Aorta (tissue), 5 donors: Measurements from ENCODE around the gene FGA. TPM values are rescaled to one million over a fixed set of nuclear protein-coding genes. Genes with fewer than 3 reads are reported as not detected.

Source experiments
- ATAC-seq: fragments of 200-7000 bp; cut with Tn5 transposase; one replicate; pipeline ENCODE4 v1.9.1; 2022; ENCODE audit warnings: moderate library complexity; ENCODE audit not compliant: low FRiP score
- DNase-seq, 2 donors: peaks; one replicate each; pipeline ENCODE4 v3.0.0-alpha.2; 2020
- H3K27ac ChIP-seq, 2 donors: one replicate each; pipeline ENCODE4 v1.5.1; 2013; ENCODE audit warnings: low read length in 2 of 2, mild to moderate bottlenecking in 2 of 2, moderate library complexity in 2 of 2, control low read depth in 1 of 2, inconsistent platforms in 1 of 2, low read depth in 1 of 2
- H3K27me3 ChIP-seq, 2 donors: one replicate each; pipeline ENCODE4 v1.6.1; 2013; ENCODE audit warnings: control low read depth in 1 of 2, low read length in 1 of 2, mild to moderate bottlenecking in 1 of 2, moderate library complexity in 1 of 2; ENCODE audit not compliant: insufficient read depth in 2 of 2, control insufficient read depth in 1 of 2
- H3K36me3 ChIP-seq, 2 donors: one replicate each; pipeline ENCODE4 v1.6.1; 2013; ENCODE audit warnings: control low read depth in 1 of 2, low read length in 1 of 2, mild to moderate bottlenecking in 1 of 2; ENCODE audit not compliant: insufficient read depth in 2 of 2, control insufficient read depth in 1 of 2
- H3K4me1 ChIP-seq, 2 donors: one replicate each; pipeline ENCODE4 v1.6.1; 2013; ENCODE audit warnings: low read length in 2 of 2, control low read depth in 1 of 2, mild to moderate bottlenecking in 1 of 2, moderate library complexity in 1 of 2; ENCODE audit not compliant: insufficient read depth in 2 of 2, control insufficient read depth in 1 of 2
- H3K4me3 ChIP-seq, 2 donors: one replicate each; pipeline ENCODE4 v1.5.1; 2013; ENCODE audit warnings: low read length in 2 of 2, control low read depth in 1 of 2, mild to moderate bottlenecking in 1 of 2
- H3K9me3 ChIP-seq: one replicate; pipeline ENCODE4 v1.6.1; 2013; ENCODE audit warnings: mild to moderate bottlenecking, low read length; ENCODE audit not compliant: control insufficient read depth
- WGBS, 2 donors: extraction: QIAGEN DNeasy Blood & Tissue Kit; methylation state at CpG; one replicate each; pipeline ENCODE4 v1.1.7; 2013; 5-methylcytosine and 5-hydroxymethylcytosine counted together
- intact Hi-C, 2 donors: fragments of 100-400 bp; cut with DNase I; formaldehyde crosslinking; loops; one replicate each; pipeline versions ENCODE4 v1.14.2 to v1.15.0; 2022
- long read RNA-seq, 2 donors: library from polyadenylated mRNA; unstranded; transcript quantifications; one replicate each; pipeline ENCODE4 v2.0.0, GENCODE V29; 2020 to 2021
- polyA plus RNA-seq, 2 donors: library from polyadenylated mRNA; stranded (reverse); fragments of 200-250 nt; gene quantifications; one replicate each; pipeline ENCODE4 v1.2.3, GENCODE V29; 2013
- total RNA-seq, 2 donors: library from RNA; stranded (reverse); fragmentation: NEBNext Ultra II Directional; extraction: Animal tissue kit (Norgen Biotek cat#: 25700); gene quantifications; one replicate each; pipeline ENCODE4 v1.2.1, GENCODE V29; 2021
- donor health status: healthy with polysubstance abuse.
- donor health status: Bipolar disorder and iron deficiency.
- donor health status: DM: no; HTN: no; CAD: no.
- donor health status: DM: no; HTN: no; CAD: no.
- donor health status: DM: yes; HTN: yes; CAD: no.

Gene FGA
- total RNA-seq (not detected), polyA plus RNA-seq (1 to 10 TPM in 1 of 2 donors, not detected in 1; 1.8 TPM)
- long read RNA-seq, donor 1: 0 reads
- long read RNA-seq, donor 2: 0 reads

DNA sequence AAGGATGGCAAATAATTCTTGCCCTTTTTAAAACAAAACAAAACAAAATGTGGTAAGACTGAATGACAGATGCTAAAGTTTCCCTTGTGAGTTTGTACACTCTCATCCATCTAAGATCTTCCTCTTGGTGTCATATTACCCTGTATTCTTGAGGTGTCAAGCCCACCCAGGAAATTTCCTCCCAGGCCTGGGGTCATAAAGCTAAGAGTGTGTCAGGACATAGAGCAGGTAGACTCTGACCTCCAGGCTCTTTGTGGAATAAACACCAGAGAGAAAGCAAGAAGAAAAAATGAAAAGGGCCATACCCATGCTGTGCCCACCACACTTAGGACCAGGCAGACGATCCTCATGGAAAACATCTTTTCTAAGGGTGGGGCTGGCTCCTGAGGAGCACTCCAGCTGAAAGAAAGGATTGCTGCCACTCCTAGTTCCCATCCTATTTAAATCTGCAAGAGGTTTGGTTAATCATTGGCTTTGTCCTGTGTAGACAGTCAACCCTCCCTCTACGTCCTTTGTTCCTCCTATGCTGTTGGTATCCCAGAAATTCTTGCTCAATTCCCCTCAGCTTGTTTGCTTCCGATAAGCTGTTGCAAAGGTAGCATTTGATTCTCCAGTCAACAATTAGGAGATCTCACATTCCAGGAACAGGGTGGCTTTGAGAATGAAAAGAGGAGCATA is at the start of gene FGA:
Gene FGA, minus strand, starts transcription at position 414 of the 678 bp plus-strand sequence. Its CDS starts 55 bp downstream, at position 359.
- 60 to 82% methylated on average over 3 of the region's 3 CpGs for WGBS, 2 donors
- no peak for ATAC-seq
- no peaks in the 10 kb centered on the region for H3K36me3 ChIP-seq

DNA sequence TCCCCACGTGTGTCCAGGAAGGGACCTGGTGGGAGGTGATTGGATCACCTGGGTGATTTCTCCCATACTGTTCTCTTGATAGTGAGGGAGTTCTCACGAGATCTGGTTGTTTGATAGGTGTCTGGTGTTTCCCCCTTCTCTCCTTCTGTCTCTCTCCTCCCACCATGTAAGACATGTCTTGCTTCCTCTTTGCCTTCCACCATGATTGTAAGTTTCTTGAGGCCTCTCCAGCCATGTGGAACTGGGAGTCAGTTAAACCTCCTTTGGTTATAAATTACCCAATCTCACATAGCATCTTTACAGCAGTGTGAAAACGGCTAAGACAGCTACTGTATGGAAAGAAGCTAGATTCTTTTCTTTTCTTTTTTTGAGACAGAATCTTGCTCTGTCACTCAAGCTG is 43.5 kb upstream of the FGA start:
- Histone ChIP-seq H3K36me3 (no peaks in the 10 kb centered on the region), H3K27ac (no peak overlapping the region), H3K9me3 (no peaks in the 10 kb centered on the region), H3K4me3 (no peak overlapping the region), H3K27me3 (no peaks in the 10 kb centered on the region), H3K4me1 (no peaks in the 10 kb centered on the region)
- ATAC-seq (no peak), DNase-seq (no peak)
- intact Hi-C loops: no loop called here
- WGBS, 2 donors: 61 to 70% methylated on average over 3 of the region's 3 CpGs

More for the DNA sequence above, at the start of gene FGA:
- H3K9me3 ChIP-seq: no peaks in the 10 kb centered on the region
- intact Hi-C loops: no loop called here
- H3K27ac ChIP-seq: no peak within 1 kb of the TSS
- H3K27me3 ChIP-seq: no peaks in the 10 kb centered on the region
- H3K4me3 ChIP-seq: no peak within 1 kb of the TSS
- no peak for DNase-seq
- H3K4me1 ChIP-seq: no peaks in the 10 kb centered on the region

DNA sequence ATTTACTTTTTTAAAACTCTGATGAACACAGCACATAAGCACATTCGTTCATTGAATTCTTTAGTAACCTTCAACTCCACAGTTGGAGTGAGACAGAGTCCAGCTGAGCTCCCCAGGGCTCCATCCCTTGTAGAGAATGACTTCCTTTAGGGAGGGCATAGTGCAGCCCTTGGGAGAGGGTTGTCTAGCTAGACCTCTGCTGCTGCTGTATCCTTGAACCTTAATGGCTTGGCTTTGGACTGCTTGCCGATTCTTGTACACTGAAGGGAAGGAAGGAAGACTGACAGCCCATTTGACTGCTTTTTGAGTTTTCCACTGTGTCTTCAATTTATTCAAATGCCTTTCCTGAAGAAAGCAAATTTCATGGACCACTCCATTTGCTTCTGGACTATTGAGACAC is 41.3 kb upstream of the FGA start:
- Histone ChIP-seq H3K27me3 (no peaks in the 10 kb centered on the region), H3K9me3 (no peaks in the 10 kb centered on the region), H3K4me3 (no peak overlapping the region), H3K27ac (no peak overlapping the region), H3K36me3 (no peaks in the 10 kb centered on the region), H3K4me1 (no peaks in the 10 kb centered on the region)
- intact Hi-C loops: no loop called here
- 50 to 51% methylated on average over 2 of the region's 2 CpGs for WGBS, 2 donors
- no peak for ATAC-seq
- no peak for DNase-seq

DNA sequence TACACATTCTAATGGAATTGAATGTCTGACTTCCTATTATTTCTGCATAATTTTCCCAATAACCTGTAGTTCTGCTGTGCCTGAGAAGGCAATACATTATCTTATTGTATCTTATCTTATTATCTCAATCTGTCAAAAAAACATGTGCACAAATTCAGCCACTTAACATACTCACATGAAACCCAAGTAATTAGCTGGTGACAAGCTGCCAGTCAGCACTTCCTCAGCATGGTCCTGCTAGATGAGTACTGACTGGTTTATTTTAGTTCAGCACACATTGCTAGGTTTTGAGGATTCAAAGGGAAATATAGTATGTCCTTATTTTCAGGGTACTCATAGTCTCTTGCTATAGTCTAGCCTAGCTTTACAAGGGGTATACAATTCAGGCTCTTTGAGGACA is 39.8 kb upstream of the FGA start:
- intact Hi-C loops: no loop called here
- no peak overlapping the region for H3K27ac ChIP-seq
- ATAC-seq: no peak

DNA sequence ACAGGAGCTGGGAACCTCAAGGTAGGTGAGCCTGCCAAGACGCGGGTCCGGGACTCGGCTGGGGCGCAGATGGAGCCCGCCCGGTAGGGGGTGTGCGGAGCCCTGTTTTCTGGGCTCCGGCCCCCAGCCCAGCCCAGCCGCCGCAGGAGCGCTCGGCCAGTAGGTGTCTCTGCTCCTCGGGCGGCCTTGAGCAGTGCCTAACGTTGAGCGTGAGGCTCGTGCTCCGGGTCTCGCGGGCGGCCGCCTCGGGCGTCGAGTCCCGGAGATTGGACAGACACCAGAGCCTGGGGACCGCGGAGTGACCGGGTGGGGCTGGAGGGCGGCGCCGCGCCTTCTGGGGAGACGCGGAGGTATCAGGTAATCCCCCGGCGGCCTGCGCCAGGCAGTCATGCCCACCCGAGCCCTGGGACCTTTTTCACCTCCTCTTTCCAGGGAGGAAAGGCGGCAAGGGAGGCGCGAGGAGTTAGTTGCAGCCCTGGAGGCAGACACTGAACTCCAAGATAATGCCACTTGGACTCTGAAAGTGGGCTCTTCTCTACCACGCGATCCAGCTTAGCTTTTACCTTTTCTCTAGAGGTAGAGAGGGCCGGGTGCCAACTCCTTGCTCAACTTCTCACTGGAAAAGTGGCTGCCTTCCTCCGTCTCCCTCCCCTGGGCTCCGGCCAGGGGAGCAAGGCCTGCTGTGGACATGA is 36.4 kb upstream of the FGA start:
- WGBS, 2 donors: 5% methylated on average over 38 to 48 of the region's 48 CpGs
- peak; percentile 82 for ATAC-seq
- Histone ChIP-seq H3K4me3 (peak overlapping the region in 1 of 2 donors; percentile 28), H3K4me1 (no peaks in the 10 kb centered on the region), H3K27ac (no peak overlapping the region), H3K27me3 (no peaks in the 10 kb centered on the region), H3K36me3 (no peaks in the 10 kb centered on the region), H3K9me3 (no peaks in the 10 kb centered on the region)
- intact Hi-C loops: no loop called here
- DNase-seq: peak; percentile 60 to 89

More for the DNA sequence above, 39.8 kb upstream of the FGA start:
- no peaks in the 10 kb centered on the region for H3K4me1 ChIP-seq
- H3K4me3 ChIP-seq: no peak overlapping the region
- no peaks in the 10 kb centered on the region for H3K36me3 ChIP-seq
- H3K27me3 ChIP-seq: no peaks in the 10 kb centered on the region
- DNase-seq: no peak
- H3K9me3 ChIP-seq: no peaks in the 10 kb centered on the region

DNA sequence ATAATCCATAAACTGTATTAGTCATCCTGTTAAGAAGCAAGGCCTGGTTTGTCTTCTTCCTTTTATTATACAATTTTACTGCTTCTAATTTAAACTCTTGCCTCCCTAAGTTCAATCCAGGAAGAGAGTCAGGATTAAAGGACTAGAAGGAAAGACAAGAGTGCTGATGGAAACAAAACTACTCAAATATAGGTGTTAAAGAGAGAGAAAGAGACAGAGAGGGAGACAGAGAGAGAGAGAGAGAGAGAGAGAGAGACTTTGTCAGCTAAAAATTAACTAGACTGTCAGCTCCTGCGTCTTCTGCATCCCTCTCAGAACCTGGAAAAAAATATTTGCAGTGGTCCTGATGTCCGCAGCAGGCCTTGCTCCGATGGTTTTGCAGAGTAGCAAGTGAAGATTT is 35.4 kb upstream of the FGA start:
- no peaks in the 10 kb centered on the region for H3K9me3 ChIP-seq
- H3K4me1 ChIP-seq: no peaks in the 10 kb centered on the region
- 95% methylated on average over 3 of the region's 3 CpGs for WGBS, 2 donors
- no peak overlapping the region for H3K4me3 ChIP-seq
- DNase-seq (no peak), ATAC-seq (no peak)
- H3K27ac ChIP-seq: no peak overlapping the region
- intact Hi-C loops: no loop called here
- H3K36me3 ChIP-seq: no peaks in the 10 kb centered on the region
- H3K27me3 ChIP-seq: no peaks in the 10 kb centered on the region

DNA sequence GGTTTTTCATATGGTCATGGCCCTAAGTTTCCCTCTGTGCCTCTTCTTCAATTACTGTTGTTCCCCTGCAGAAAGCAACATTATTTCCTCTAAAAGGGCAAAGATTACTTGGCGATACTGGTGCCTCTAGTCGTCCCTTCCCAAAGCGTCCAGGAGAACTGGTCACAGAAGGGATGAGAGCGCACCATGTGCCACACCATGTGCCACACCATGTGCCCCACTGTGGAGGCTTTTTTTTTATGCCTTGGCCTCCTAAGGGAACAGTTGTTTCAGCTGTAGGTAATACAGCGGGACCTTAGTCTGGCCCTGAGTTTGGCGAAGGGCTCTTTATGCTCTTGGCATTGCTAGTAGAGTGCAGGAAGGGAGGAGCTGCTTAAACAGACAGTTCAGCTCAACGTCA is 33.5 kb upstream of the FGA start:
- Histone ChIP-seq H3K4me1 (no peaks in the 10 kb centered on the region), H3K4me3 (no peak overlapping the region), H3K27me3 (no peaks in the 10 kb centered on the region), H3K27ac (no peak overlapping the region), H3K9me3 (no peaks in the 10 kb centered on the region), H3K36me3 (no peaks in the 10 kb centered on the region)
- intact Hi-C loops: no loop called here
- 90 to 94% methylated on average over 7 of the region's 7 CpGs for WGBS, 2 donors
- no peak for DNase-seq
- no peak for ATAC-seq

DNA sequence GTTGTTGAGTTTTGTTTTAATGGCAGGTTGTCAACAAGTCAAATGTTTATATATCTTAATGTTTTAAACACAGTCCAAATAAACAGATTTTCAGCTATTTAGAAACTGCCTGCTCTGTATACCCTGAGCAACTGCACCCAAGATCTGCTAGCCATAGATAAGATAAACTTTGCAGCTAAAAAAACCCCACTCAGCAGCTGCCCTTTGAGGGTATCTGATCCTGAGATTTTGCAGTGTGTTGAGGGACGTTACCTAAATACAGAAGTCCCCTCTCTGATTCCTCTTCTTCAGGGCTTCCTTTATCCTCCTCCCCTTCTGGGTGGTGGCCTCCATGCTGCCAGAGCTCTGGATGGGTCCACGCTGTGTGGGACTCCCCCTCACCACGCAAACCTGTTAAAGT is 32.9 kb upstream of the FGA start:
- WGBS, 2 donors: 81 to 91% methylated on average over 3 of the region's 3 CpGs
- Histone ChIP-seq H3K27ac (no peak overlapping the region), H3K9me3 (no peaks in the 10 kb centered on the region), H3K27me3 (no peaks in the 10 kb centered on the region), H3K4me3 (no peak overlapping the region), H3K4me1 (no peaks in the 10 kb centered on the region), H3K36me3 (no peaks in the 10 kb centered on the region)
- ATAC-seq: no peak
- no peak for DNase-seq
- intact Hi-C loops: no loop called here

DNA sequence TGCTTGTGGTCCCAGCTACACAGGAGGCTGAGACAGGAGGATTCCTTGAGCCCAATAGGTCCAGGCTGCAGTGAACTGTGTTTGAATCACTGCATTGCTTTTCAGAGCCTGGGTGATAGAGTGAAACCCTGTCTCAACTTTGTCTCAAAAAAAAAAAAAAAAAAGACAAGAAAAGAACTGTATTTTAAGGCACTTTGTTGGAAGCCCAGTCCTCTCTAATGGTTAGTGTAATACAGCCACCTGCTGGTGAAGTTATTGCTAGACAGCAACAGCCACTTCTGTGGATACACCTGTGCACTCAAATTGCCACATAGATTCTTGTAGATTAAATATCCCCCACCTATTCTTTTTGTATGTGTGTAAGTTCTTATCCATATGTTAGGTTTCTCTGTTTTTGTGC is 32.1 kb upstream of the FGA start:
- Histone ChIP-seq H3K4me1 (no peaks in the 10 kb centered on the region), H3K36me3 (no peaks in the 10 kb centered on the region), H3K27ac (no peak overlapping the region), H3K4me3 (no peak overlapping the region), H3K27me3 (no peaks in the 10 kb centered on the region), H3K9me3 (no peaks in the 10 kb centered on the region)
- DNase-seq (no peak), ATAC-seq (peak; percentile 52)
- intact Hi-C loops: no loop called here
